Bronchial epithelial cell (primary cell): Measurements from ENCODE around the gene BEAN1. TPM values are rescaled to one million over a fixed set of nuclear protein-coding genes. Genes with fewer than 3 reads are reported as not detected.
A peak's percentile ranks its signal among the peaks of the same experiment; 100 is the strongest.

ENCODE experiments used
- DNase-seq: peaks from one replicate; pipeline ENCODE4 v3.0.0-alpha.2; 2010; ENCODE audit warnings: low read depth
- FAIRE-seq: peaks from 2 replicates; lab custom pipeline; 2011; peaks lifted over from hg19 to GRCh38; lab: Jason Lieb, UNC
- H3K27me3 ChIP-seq: 2 replicates; pipeline ENCODE4 v1.5.1; 2011; ENCODE audit warnings: low read length; ENCODE audit not compliant: control insufficient read depth, insufficient read depth
- H3K36me3 ChIP-seq: 2 replicates; pipeline ENCODE4 v1.5.1; 2011; ENCODE audit warnings: low read length; ENCODE audit not compliant: control insufficient read depth, insufficient read depth
- H3K4me3 ChIP-seq: 2 replicates; pipeline ENCODE4 v1.5.1; 2011; ENCODE audit warnings: mild to moderate bottlenecking, low read depth, low read length, control low read depth
- CTCF ChIP-seq: IDR thresholded peaks from 2 replicates; pipeline ENCODE4 v1.5.1; 2011; ENCODE audit warnings: mild to moderate bottlenecking, moderate library complexity, low read length, control low read depth, inconsistent platforms; ENCODE audit not compliant: insufficient read depth, severe bottlenecking
- total RNA-seq: library from RNA; depleted of rRNA; stranded (reverse); fragments of >200 nt; gene quantifications from 2 replicates; pipeline ENCODE4 v1.2.1, GENCODE V29; 2014

Gene BEAN1
- total RNA-seq, 1 donor from 2014 or later = not detected

DNA sequence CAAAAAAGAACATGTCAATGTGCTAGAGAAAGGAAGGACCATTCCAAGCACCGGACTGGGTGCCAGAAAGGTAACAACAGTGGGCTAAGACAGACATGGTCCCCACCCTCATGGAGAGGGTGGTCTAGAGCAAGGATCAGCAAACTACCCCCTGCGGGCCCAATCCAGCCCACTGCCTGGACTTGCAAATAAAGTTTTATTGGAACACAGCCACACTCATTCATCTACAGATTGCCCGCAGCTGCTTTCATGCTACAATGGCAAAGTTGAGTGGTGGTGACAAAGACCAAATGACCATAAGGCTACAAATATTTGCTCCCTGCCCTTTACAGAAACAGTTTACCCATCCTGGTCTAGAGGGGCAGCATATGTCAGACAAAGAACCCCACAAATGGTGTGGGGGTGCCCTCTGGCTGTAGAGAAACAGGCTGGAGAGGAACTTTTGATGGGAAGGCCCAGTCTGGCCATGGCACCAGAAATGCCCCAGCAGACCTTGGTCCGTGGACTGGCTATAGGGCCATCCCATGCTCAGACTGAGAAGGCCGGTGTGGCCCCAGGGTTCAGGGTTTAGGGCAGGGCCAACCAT, 45.4 kb upstream of the BEAN1 start:
- no peak for TF ChIP-seq CTCF
- no peaks in the 10 kb centered on the region for H3K27me3 ChIP-seq
- FAIRE-seq (no peak), DNase-seq (no peak)
- no peaks in the 10 kb centered on the region for H3K36me3 ChIP-seq
- no peak overlapping the region for H3K4me3 ChIP-seq

DNA sequence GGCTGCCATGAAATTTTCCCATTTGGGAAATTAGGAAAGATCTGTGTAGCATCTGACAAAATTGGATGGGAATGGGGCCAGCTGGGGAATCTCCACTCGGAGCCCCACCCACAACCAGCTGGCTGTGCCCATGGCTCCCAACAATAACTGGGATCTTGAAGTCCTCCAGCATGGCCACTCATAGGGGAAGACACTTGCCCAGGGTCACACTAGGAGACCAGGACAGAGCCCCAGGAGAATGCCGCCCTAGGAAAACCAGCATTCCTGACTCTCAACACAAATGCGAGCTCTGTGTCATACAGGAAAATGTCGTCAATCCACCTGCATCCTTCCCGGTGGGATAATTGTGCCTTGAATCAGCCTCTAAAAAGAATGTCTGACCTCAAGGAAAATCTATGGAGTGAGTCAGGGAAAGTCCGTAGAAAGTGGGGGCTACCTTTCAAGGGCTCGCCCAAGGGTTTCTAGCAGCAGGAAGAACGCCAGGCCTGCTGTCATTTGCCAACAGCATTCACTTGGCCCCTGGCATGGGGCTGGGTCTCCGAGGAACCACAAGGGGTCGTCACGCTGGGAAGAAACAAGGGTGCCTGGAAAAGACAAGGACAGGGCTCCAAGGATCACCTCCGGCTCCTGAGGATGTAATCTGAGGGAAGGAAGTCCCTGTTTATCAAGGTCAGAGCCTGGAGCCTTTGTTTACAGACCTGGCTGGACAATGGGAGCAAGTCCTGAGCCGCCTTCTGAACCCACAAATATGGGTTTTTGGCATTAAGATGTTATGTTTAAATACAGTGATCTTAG, 44.7 kb upstream of the BEAN1 start:
- no peak for FAIRE-seq
- H3K4me3 ChIP-seq = no peak overlapping the region
- no peaks in the 10 kb centered on the region for H3K36me3 ChIP-seq
- H3K27me3 ChIP-seq = no peaks in the 10 kb centered on the region
- peak; percentile 98 for DNase-seq
- TF ChIP-seq CTCF = no peak

DNA sequence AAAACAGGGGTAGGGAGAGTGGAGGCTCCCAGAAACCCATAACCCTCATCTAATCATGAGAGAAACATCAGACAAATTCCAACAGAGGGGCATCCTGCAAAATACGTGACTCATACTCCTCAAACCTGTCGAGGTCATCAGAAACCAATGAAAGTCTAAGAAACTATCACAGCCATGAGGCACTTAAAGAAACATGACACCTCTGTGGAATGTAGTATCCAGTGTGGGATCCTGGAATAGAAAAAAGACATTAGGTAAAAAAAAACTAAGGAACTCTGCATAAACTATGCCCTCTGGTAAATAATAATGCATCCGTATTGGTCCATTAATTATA, 44.2 kb upstream of the BEAN1 start:
- FAIRE-seq (no peak), DNase-seq (peak; percentile 95)
- TF ChIP-seq CTCF = no peak
- no peak overlapping the region for H3K4me3 ChIP-seq
- no peaks in the 10 kb centered on the region for H3K27me3 ChIP-seq
- no peaks in the 10 kb centered on the region for H3K36me3 ChIP-seq

GRCh38 chr16:66383551-66383950, 43.5 kb upstream of the BEAN1 start:
- FAIRE-seq = no peak
- no peaks in the 10 kb centered on the region for H3K36me3 ChIP-seq
- no peak for TF ChIP-seq CTCF

GRCh38 chr16:66385415-66385814, 41.7 kb upstream of the BEAN1 start:
- FAIRE-seq = no peak
- Histone ChIP-seq H3K36me3 (no peaks in the 10 kb centered on the region), H3K4me3 (no peak overlapping the region), H3K27me3 (no peaks in the 10 kb centered on the region)
- no peak for DNase-seq
- no peak for TF ChIP-seq CTCF

More at GRCh38 chr16:66383551-66383950, 43.5 kb upstream of the BEAN1 start:
- Histone ChIP-seq H3K27me3 (no peaks in the 10 kb centered on the region), H3K4me3 (no peak overlapping the region)
- no peak for DNase-seq
